Endothelial cell of umbilical vein (primary cell): Measurements from ENCODE around the gene ABHD14A. TPM values are rescaled to one million over a fixed set of nuclear protein-coding genes. Genes with fewer than 3 reads are reported as not detected.

Source experiments
- BruUV-seq: library from RNA; stranded (reverse); fragments of 400-500 nt; replicated peaks from 2 replicates; lab custom pipeline; 2021; lab: Mats Ljungman, UMichigan
- CTCF ChIA-PET: fragments of 300-600, 350-600 bp; sonication (Branson Sonifier 250); formaldehyde crosslinking; loops from one replicate; lab custom pipeline; 2021; ENCODE audit warnings: antibody characterized with exemption, inconsistent platforms; lab: Charles Lee
- POLR2A ChIA-PET: fragments of 300-600, 350-600 bp; sonication (Branson Sonifier 250); formaldehyde crosslinking; loops from one replicate; lab custom pipeline; 2021; ENCODE audit warnings: antibody characterized with exemption, inconsistent platforms; lab: Charles Lee
- DNase-seq: peaks from one replicate; pipeline ENCODE4 v3.0.0-alpha.2; 2011; ENCODE audit warnings: low read depth, low spot score
- FAIRE-seq: peaks from 2 replicates; lab custom pipeline; 2011; peaks lifted over from hg19 to GRCh38; lab: Jason Lieb, UNC
- H2AFZ ChIP-seq: 2 replicates; pipeline ENCODE4 v1.6.0; 2012; ENCODE audit warnings: low read depth, low read length, control low read depth, inconsistent platforms
- H3K27ac ChIP-seq: 2 replicates; pipeline ENCODE4 v1.5.1; 2011; ENCODE audit warnings: low read depth, mild to moderate bottlenecking, control low read depth, low read length, moderate library complexity; ENCODE audit not compliant: insufficient read depth
- H3K27me3 ChIP-seq, 2 experiments: 2 replicates each; pipeline versions ENCODE4 v1.6.0 to v1.6.1; 2011; ENCODE audit warnings: low read length in 2 of 2, mixed read lengths in 1 of 2; ENCODE audit not compliant: control insufficient read depth in 2 of 2, insufficient read depth in 2 of 2
- H3K36me3 ChIP-seq, 2 experiments: 2 replicates in 1 of 2; 3 replicates in 1 of 2; pipeline ENCODE4 v1.5.1; 2011; ENCODE audit warnings: low read length in 2 of 2, mild to moderate bottlenecking in 1 of 2, moderate library complexity in 1 of 2; ENCODE audit not compliant: control insufficient read depth in 2 of 2, insufficient read depth in 2 of 2; ENCODE audit errors: extremely low read depth in 1 of 2
- H3K4me1 ChIP-seq: 3 replicates; pipeline ENCODE4 v1.5.1; 2011; ENCODE audit warnings: mild to moderate bottlenecking, low read length; ENCODE audit not compliant: control insufficient read depth, insufficient read depth; ENCODE audit errors: extremely low read depth
- H3K4me2 ChIP-seq: 2 replicates; pipeline ENCODE4 v1.6.1; 2011; ENCODE audit warnings: low read length, control low read depth, mixed read lengths; ENCODE audit not compliant: insufficient read depth
- H3K4me3 ChIP-seq, 3 experiments: fragments of 200-600 bp in 1 of 3; sonication (generic), shearing (Covaris generic) in 1 of 3; replicated peaks in 1 of 3; 2 replicates each; pipeline ENCODE4 v1.5.1; 2011 to 2016; ENCODE audit warnings: control low read depth in 3 of 3, low read length in 3 of 3, mild to moderate bottlenecking in 2 of 3, inconsistent platforms in 1 of 3, low read depth in 1 of 3, moderate library complexity in 1 of 3; ENCODE audit not compliant: insufficient read depth in 1 of 3
- H3K79me2 ChIP-seq: 2 replicates; pipeline ENCODE4 v1.6.0; 2012; ENCODE audit warnings: low read length, inconsistent platforms; ENCODE audit not compliant: control insufficient read depth, insufficient read depth
- H3K9ac ChIP-seq: replicated peaks from 2 replicates; pipeline ENCODE3; 2011; ENCODE audit warnings: low read length, control low read depth; ENCODE audit not compliant: insufficient read depth; ENCODE audit errors: extremely low read depth
- H3K9me1 ChIP-seq: replicated peaks from 3 replicates; pipeline ENCODE4 v1.6.0; 2011; ENCODE audit warnings: mild to moderate bottlenecking, low read length; ENCODE audit not compliant: control insufficient read depth, insufficient read depth; ENCODE audit errors: extremely low read depth
- H3K9me3 ChIP-seq: replicated peaks from 2 replicates; pipeline ENCODE4 v1.5.1; 2012; ENCODE audit warnings: low read length, inconsistent platforms; ENCODE audit not compliant: control insufficient read depth, insufficient read depth
- H4K20me1 ChIP-seq: replicated peaks from 2 replicates; pipeline ENCODE3; 2011; ENCODE audit warnings: mild to moderate bottlenecking, low read length; ENCODE audit not compliant: control insufficient read depth, insufficient read depth; ENCODE audit errors: extremely low read depth
- CTCF ChIP-seq, 2 donors: IDR thresholded peaks; 1 replicate in 1 of 2; 2 replicates in 1 of 2; pipeline ENCODE4 v1.5.1; 2011; ENCODE audit warnings: low read length in 2 of 2, mild to moderate bottlenecking in 2 of 2, moderate library complexity in 2 of 2, control low read depth in 1 of 2, inconsistent platforms in 1 of 2, low read depth in 1 of 2; ENCODE audit not compliant: insufficient read depth in 1 of 2; ENCODE audit errors: extremely low read depth in 1 of 2
- EZH2 ChIP-seq: IDR thresholded peaks from 2 replicates; pipeline ENCODE4 v1.6.1; 2012; ENCODE audit warnings: borderline replicate concordance, low read depth, mild to moderate bottlenecking, moderate library complexity, low read length, inconsistent platforms; ENCODE audit not compliant: severe bottlenecking
- FOS ChIP-seq: IDR thresholded peaks from 2 replicates; pipeline ENCODE4 v1.6.1; 2011; ENCODE audit warnings: mild to moderate bottlenecking, low read length, moderate library complexity, borderline replicate concordance; ENCODE audit not compliant: insufficient read depth
- GATA2 ChIP-seq: IDR thresholded peaks from 2 replicates; pipeline ENCODE4 v1.7.0; 2011; ENCODE audit warnings: low read depth, mild to moderate bottlenecking, moderate library complexity, mixed read lengths, low read length; ENCODE audit not compliant: insufficient read length, insufficient read depth
- JUN ChIP-seq: IDR thresholded peaks from 2 replicates; pipeline ENCODE4 v1.6.1; 2011; ENCODE audit warnings: borderline replicate concordance, low read depth; ENCODE audit not compliant: insufficient read length, insufficient read depth
- MAX ChIP-seq: IDR thresholded peaks from 2 replicates; pipeline ENCODE4 v1.6.1; 2011; ENCODE audit not compliant: insufficient read depth, insufficient read length
- MYC ChIP-seq: IDR thresholded peaks from one replicate; pipeline ENCODE4 v1.6.1; 2011; ENCODE audit warnings: mild to moderate bottlenecking, low read depth, low read length
- POLR2A ChIP-seq: IDR thresholded peaks from 2 replicates; pipeline ENCODE4 v1.6.1; 2012; ENCODE audit warnings: low read depth, mild to moderate bottlenecking, control low read depth, low read length
- POLR2AphosphoS5 ChIP-seq: IDR thresholded peaks from 2 replicates; pipeline ENCODE4 v1.6.1; 2012; ENCODE audit warnings: low read depth, mild to moderate bottlenecking, control low read depth, low read length, moderate library complexity; ENCODE audit not compliant: insufficient read depth
- dilution Hi-C: fragments of 300-500 bp; cut with MboI; formaldehyde crosslinking; loops from one replicate; pipeline ENCODE4 v1.15.0; 2019; ENCODE audit warnings: low sequenced_read_pairs; ENCODE audit not compliant: extremely low pct_ligation_motif_present
- intact Hi-C: fragments of 100-400 bp; cut with micrococcal nuclease; formaldehyde crosslinking; loops from one replicate; pipeline ENCODE4 v1.10.0; 2022
- polyA plus RNA-seq, 4 experiments: library from polyadenylated mRNA; depleted of rRNA in 3 of 4; stranded (reverse) in 3 of 4; unstranded in 1 of 4; fragments of >200 nt; gene quantifications; 2 replicates each; pipeline versions ENCODE4 v1.2.1 to v1.2.3, GENCODE V29; 2011 to 2012; ENCODE audit warnings: missing spikeins in 1 of 4
- total RNA-seq: library from RNA; stranded (reverse); gene quantifications from 2 replicates; pipeline ENCODE4 v1.2.3, GENCODE V29; 2021

The ABHD14A gene
- total and polyA plus RNA-seq, 2 donors (not counting 3 experiments of a cell fraction or from before 2014, with no cell fraction given) = 6.6 to 23.7 TPM

DNA sequence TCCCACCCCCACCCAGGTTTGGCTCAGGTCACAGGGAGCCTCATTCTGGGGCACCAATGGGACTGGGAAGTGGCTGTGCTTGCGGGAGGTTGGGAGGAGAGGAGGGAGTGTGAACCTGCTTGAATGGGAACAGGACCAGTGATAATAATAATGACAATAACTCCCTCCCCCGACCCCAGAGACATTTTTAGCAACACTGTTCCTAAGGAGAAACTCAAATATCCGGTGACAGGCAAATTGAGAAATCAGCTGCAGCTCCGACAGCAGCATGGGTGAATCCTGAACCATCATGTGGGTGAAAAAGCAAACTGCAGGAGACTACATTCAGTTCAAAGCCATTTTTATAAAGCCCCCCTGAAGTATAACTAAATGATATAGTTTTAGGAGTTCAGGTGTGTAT is 32.4 kb downstream of the ABHD14A start:
- TF ChIP-seq POLR2A (no peak), POLR2AphosphoS5 (no peak), FOS (no peak), GATA2 (no peak), CTCF (IDR thresholded peaks at IDR 0.05; ENCODE audit: extremely low read depth in 1 of 2, insufficient read depth in 1 of 2, low read depth in 1 of 2, low read length in 2 of 2) (no peak), MAX (no peak), JUN (no peak), EZH2 (no peak), MYC (no peak)
- intact Hi-C loops (loop anchor here (2.0 kb wide), 1 partner anchor 40 kb away; no protein-coding TSS in a partner anchor), dilution Hi-C loops (no loop called here)
- Histone ChIP-seq H3K4me3 (no peak overlapping the region), H4K20me1 (no peaks in the 10 kb centered on the region), H3K4me1 (peaks cover 9% of the 10 kb centered on the region), H3K79me2 (no peaks in the 10 kb centered on the region), H3K27ac (no peak overlapping the region), H3K27me3 (no peaks in the 10 kb centered on the region), H3K4me2 (no peak overlapping the region), H3K9me3 (no peaks in the 10 kb centered on the region), H2AFZ (no peak overlapping the region), H3K9me1 (no peaks in the 10 kb centered on the region), H3K36me3 (no peaks in the 10 kb centered on the region), H3K9ac (no peak overlapping the region)
- POLR2A ChIA-PET = no interaction called here
- BruUV-seq = no TSS peak
- no peak for DNase-seq
- no peak for FAIRE-seq
- CTCF ChIA-PET = interaction anchor here (10.4 kb wide), 1 partner anchor 47 kb away, joined by 260 read pairs; the partner anchor contains the start of gene DUSP7
